Osteocyte (in vitro differentiated cells): ENCODE measurements around the gene CEMIP. TPM values are rescaled to one million over a fixed set of nuclear protein-coding genes. Genes with fewer than 3 reads are reported as not detected.

Source experiments
- DNase-seq: peaks from one replicate; pipeline ENCODE4 v3.0.0; 2021; ENCODE audit warnings: mixed read lengths; ENCODE audit not compliant: unreplicated experiment; ENCODE audit errors: extremely low spot score
- H3K27ac Mint-ChIP-seq: one replicate; pipeline ENCODE4 v1.8.0; 2021; ENCODE audit warnings: mild to moderate bottlenecking, mixed read lengths; ENCODE audit not compliant: unreplicated experiment
- H3K27me3 Mint-ChIP-seq: one replicate; pipeline ENCODE4 v1.8.0; 2021; ENCODE audit warnings: mixed read lengths; ENCODE audit not compliant: unreplicated experiment
- H3K36me3 Mint-ChIP-seq: one replicate; pipeline ENCODE4 v1.8.0; 2021; ENCODE audit warnings: mixed read lengths; ENCODE audit not compliant: unreplicated experiment
- H3K4me1 Mint-ChIP-seq: one replicate; pipeline ENCODE4 v1.8.0; 2021; ENCODE audit warnings: mixed read lengths; ENCODE audit not compliant: unreplicated experiment
- H3K4me3 Mint-ChIP-seq: one replicate; pipeline ENCODE4 v1.8.0; 2021; ENCODE audit warnings: mild to moderate bottlenecking, moderate library complexity, mixed read lengths; ENCODE audit not compliant: unreplicated experiment
- H3K9me3 Mint-ChIP-seq: one replicate; pipeline ENCODE4 v1.8.0; 2021; ENCODE audit warnings: mixed read lengths; ENCODE audit not compliant: unreplicated experiment
- total RNA-seq: library from RNA; stranded (reverse); gene quantifications from 2 replicates; pipeline ENCODE4 v1.2.1, GENCODE V29; 2021
- TF ChIP-seq, protein P1 (sequence below): fragments of 200-600 bp; sonication (generic); IDR thresholded peaks from 2 replicates; pipeline ENCODE4 v1.5.0; 2021; ENCODE audit warnings: antibody characterized with exemption, mild to moderate bottlenecking, moderate library complexity

The CEMIP gene
- total RNA-seq, 1 donor from 2014 or later = 445 TPM

DNA sequence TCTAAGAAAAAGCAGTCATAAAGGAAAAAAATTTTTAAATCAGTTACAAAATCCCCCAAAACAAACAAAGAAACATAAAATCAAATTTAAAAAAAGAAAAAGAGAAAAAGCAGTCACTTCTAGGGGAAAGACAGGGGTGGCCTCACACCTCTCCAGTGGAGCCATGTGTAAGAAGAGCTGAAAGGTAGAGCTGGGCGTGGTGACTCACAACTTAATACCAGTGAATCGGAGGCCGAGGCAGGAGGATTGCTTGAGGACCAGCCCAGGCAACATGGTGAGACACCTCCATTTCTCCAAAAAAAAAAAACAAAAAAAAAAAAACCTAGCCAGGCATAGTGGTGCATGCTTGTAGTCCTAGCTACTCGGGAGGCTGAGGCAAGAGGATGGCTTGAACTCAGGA lies 195.7 kb downstream of the CEMIP start:
- peaks cover 39% of the 10 kb centered on the region for H3K4me1 Mint-ChIP-seq
- H3K36me3 Mint-ChIP-seq = peaks cover 21% of the 10 kb centered on the region
- TF ChIP-seq, protein P1, sequence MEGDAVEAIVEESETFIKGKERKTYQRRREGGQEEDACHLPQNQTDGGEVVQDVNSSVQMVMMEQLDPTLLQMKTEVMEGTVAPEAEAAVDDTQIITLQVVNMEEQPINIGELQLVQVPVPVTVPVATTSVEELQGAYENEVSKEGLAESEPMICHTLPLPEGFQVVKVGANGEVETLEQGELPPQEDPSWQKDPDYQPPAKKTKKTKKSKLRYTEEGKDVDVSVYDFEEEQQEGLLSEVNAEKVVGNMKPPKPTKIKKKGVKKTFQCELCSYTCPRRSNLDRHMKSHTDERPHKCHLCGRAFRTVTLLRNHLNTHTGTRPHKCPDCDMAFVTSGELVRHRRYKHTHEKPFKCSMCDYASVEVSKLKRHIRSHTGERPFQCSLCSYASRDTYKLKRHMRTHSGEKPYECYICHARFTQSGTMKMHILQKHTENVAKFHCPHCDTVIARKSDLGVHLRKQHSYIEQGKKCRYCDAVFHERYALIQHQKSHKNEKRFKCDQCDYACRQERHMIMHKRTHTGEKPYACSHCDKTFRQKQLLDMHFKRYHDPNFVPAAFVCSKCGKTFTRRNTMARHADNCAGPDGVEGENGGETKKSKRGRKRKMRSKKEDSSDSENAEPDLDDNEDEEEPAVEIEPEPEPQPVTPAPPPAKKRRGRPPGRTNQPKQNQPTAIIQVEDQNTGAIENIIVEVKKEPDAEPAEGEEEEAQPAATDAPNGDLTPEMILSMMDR = no peak
- DNase-seq = no peak
- no peaks in the 10 kb centered on the region for H3K27me3 Mint-ChIP-seq
- H3K9me3 Mint-ChIP-seq = no peaks in the 10 kb centered on the region
- H3K4me3 Mint-ChIP-seq = no peak overlapping the region
- no peak overlapping the region for H3K27ac Mint-ChIP-seq

DNA sequence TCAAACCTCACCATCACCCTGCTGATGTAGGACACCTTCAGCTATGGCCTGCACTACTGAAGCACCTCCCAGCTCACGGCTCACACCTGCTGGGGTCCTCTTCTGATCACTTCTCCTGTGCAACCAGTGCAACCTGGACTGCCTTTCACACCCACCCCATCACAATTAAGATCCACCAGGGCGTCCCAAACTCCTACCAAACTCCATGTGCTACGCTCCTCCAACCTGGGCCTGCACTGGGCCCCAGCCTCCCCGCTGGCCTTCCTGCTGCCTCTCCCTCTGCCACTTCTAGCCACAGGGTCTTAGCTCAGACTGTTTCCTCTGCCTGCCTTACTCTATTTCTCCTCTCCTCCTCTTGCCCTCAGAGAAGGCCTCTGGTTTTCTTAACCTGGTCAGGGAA lies 197.7 kb downstream of the CEMIP start:
- Mint-ChIP-seq H3K36me3 (peaks cover 29% of the 10 kb centered on the region), H3K27me3 (no peaks in the 10 kb centered on the region), H3K9me3 (no peaks in the 10 kb centered on the region), H3K27ac (peak overlapping the region; percentile 43), H3K4me1 (peaks cover 40% of the 10 kb centered on the region), H3K4me3 (no peak overlapping the region)
- TF ChIP-seq, protein P1 = no peak
- DNase-seq = no peak

DNA sequence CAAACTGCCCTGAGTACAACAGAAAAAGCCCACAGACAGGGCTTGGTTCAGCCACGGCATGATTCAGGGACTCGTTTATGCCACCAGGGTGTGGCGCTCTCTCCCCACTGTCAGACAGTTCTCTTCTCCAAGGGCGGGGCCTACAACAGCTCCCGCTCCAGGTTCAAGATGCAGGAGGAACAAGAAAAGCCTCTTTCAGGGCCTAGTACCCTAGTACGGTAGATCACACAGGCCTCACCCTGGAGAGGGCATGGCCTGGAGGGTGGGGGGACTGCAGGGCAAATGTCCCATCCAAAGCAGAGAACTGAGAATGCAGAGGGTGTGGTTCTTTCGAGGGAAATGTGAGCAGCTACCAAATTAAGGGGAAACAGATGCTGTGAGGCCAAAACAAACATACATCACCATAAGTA lies 198.5 kb downstream of the CEMIP start:
- no peaks in the 10 kb centered on the region for H3K27me3 Mint-ChIP-seq
- DNase-seq = no peak
- H3K27ac Mint-ChIP-seq = peak overlapping the region; percentile 80
- TF ChIP-seq, protein P1 = peak; percentile 78
- no peaks in the 10 kb centered on the region for H3K9me3 Mint-ChIP-seq
- no peak overlapping the region for H3K4me3 Mint-ChIP-seq
- H3K4me1 Mint-ChIP-seq = peaks cover 40% of the 10 kb centered on the region
- peaks cover 26% of the 10 kb centered on the region for H3K36me3 Mint-ChIP-seq

DNA sequence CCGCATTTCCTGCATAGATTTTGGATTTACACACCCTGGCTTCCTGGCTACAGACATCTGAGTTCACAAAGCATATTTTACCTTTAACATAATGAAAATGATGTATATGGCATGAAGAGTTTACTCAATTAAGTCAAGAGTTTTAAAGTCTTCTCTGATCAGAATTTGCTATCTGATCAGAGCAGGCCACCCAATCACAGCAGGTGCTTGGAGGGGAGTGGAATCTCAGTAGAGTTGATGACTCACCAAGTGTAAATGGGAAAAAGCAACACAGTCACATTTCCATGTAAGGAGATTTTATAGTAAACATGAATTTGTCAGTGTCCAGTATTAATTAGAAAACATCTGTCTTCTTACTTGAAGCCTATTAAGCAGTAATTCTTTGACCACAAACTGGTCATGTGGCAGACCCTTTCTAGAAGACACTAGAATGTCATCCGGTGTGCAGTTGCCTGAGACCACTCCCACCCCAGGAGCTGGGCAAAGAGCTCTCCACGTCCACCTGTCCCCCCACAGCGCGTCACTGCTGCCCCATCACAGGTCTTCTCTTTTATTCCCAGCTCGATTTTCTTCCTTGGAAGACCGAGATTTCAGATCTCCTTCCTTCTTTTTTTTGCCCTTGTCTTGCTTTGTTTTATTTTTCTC lies 199.6 kb downstream of the CEMIP start:
- no peaks in the 10 kb centered on the region for H3K9me3 Mint-ChIP-seq
- no peak for DNase-seq
- H3K27ac Mint-ChIP-seq = peak overlapping the region; percentile 80
- peaks cover 26% of the 10 kb centered on the region for H3K36me3 Mint-ChIP-seq
- H3K27me3 Mint-ChIP-seq = no peaks in the 10 kb centered on the region
- TF ChIP-seq, protein P1 = no peak
- peaks cover 39% of the 10 kb centered on the region for H3K4me1 Mint-ChIP-seq
- H3K4me3 Mint-ChIP-seq = no peak overlapping the region

DNA sequence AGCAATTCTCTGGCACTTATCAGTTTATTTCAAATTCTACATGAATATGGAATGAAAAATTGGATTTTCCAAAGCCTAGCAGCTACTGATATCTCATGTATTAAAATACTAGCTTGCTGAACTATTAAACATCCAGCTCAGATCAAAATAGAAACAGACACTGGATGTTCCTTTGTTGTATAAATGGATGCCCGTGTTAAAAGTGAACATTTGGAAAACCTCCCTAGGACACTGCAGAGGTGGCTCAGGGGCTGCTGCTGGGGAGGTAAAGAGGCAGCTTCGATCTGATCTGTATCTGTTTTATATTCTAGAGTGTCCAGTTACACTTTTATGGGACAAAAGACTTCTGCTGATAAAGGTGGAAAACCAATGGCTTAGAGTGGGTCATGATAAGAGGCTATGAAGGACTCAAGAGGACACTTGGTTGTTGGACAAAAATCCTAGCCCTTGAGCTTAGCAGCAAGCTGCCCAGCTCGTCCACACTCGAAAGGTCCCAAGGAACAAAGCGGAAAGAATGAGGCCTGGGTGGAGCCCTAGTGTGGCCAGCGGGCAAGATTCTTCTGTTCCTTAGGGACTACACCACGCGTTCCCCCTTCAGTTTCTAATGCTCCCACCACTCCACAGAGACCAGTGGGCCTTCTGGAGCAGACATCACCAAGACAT lies 200.5 kb downstream of the CEMIP start:
- Mint-ChIP-seq H3K27ac (no peak overlapping the region), H3K4me1 (peaks cover 45% of the 10 kb centered on the region), H3K9me3 (no peaks in the 10 kb centered on the region)

More for the DNA sequence above, 200.5 kb downstream of the CEMIP start:
- TF ChIP-seq, protein P1 = no peak
- Mint-ChIP-seq H3K36me3 (peaks cover 26% of the 10 kb centered on the region), H3K4me3 (no peak overlapping the region), H3K27me3 (no peaks in the 10 kb centered on the region)
- DNase-seq = no peak
